IPS DF 4.7 (cell line): ENCODE measurements around the gene A4GALT.

Experiments used
- DNase-seq: peaks from one replicate; pipeline ENCODE4 v3.0.0-alpha.2; 2013; ENCODE audit warnings: low spot score; ENCODE audit errors: extremely low read depth

The A4GALT gene

DNA sequence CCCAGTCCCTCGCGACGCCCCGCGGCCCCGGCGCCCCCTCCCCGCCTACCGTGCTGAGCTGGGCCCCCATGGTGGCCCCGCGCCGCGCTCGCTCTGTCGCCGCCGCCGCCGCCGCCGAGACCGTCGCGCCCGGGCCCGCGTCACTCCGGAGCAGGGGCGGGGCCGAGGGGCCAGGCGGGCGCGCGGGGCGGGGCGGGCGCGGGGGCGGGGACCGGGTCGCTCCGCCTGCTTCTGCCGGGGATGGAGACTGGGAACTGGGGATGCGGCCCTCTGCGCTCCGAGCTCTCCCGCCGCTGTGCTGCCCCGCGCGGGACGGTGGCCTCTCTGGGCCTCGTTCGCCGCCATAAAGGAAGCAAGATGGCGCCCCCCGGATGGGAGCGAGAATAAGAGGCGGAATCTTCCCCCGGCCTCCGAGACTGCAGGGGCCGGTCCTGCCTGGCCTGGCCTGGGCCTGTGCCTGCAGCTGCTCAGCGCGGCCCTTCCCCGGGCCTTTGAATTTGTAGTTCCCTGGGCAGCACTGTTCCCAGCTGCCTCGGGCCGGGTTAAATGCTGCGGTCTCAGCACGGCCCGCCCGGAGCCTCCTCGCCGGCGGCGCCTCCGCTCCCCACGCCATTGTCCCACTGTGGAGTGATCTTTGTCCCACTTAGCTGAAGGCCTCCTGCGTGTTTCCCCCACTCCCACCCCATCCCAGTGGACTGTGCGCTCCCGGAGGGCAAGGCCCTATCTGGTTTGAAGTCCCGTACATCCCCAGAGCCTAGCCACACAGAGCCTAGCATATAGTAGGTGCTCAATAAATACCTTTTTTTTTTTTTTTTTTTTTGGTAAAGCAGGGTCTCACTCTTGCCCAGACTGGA, 71.2 kb downstream of the A4GALT start, which contains the start of gene CYB5R3:
Gene CYB5R3 (minus strand): TSS at position 147 of the 854 bp plus-strand sequence. CDS start 77 bp downstream, at position 70.
- no peak for DNase-seq

DNA sequence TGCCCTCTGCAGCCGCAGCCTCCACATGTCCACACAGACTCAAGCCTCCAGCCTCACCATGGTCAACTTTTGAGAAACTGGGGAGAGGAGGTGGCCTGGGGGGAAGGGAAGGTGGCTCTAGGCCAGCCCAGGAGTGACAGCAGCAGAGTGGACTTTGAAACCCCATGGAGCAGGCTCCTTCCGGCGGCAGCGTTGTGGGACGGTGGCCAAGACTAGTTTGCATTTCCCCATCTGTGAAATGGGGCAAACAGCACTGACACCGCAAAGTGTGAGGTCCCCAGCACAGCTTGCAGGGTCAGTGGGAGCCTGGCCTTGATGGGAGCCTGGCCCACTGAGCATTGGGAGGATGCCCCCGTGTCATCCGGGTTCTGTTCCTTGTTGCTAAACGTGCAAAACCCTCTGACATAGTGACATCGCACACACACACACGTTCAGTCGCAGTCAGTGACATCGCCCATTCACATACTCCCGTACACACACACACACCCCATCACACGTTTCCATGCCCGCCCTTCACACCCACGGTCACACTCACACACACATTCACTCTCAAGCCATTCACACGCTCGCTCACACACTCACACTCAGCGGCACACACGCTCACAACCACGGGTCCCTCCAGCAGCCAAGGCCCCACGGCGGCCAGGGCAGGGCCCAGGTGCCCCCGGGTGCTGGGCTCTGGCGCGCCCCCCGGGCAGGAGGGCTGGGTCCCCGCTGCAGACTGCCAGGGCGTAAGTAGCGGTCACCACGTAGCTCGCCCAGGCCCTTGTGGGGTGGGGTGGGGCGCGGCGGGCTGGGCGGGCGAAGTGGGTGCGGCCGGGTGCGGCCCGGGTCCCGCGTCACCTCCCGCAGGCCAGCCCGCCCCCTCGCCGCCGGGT, 72.1 kb downstream of the A4GALT start:
- no peak for DNase-seq

DNA sequence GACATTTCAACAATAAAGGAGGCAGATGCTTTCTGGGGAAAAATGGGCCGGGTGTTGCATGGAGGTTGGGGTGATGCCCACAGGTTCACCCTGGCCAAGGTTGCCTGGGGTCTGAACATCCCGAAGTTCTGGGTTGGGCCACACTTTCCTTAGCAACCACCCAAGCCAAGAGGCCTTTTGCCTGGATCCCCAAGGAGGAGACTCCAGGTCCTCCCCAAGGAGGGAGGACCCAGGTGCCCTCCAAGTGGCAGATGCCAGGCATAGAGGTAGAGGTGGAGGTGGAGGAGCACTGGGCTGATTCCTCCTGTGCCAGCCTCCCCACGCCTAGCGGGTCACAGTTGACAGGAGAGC, 72.7 kb downstream of the A4GALT start:
- DNase-seq = no peak

DNA sequence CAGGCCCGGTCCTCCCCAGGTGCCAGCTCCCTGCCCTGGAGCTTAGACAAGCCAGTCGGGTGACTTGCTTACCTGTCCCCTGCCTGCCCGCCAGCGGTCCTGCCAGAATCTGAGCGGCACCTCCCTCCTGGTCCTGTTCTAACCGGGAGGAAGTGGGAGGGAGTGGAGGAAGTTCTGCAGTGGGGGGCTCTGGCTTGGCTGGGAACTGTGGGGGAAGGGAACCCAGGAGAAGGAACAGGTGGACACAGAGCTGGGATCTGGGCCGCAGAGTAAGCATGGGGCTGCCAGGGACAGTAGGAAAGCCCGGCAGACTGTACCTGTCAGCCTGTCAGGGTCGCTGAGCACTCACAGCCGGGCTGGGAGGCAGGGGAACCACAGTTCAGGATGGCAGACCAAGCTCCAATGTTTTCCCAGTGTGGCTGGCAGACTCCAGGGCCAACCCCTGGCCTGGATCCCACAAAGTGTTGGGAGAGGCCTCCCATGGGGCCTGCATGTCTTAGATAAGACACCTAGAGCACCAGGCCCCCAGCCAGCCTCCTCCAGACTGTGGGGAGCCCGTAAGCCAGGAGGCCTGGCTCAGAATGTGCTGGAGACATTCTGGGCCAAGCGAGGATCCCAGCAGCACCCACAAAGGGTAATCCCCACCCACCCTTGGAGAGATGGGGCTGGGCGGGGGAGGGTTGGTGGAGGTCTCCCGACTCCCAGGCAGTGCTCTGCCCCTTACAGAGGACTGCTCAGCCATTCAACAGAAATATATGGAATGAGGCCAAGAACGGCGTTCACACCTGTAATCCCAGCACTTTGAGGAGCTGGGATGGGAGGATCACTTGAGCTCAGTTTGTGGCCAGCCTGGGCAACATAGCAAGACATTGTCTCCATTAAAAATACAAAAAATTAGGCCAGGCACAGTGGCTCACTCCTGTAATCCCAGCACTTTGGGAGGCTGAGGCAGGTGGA, 73.8 kb downstream of the A4GALT start:
- DNase-seq = no peak

DNA sequence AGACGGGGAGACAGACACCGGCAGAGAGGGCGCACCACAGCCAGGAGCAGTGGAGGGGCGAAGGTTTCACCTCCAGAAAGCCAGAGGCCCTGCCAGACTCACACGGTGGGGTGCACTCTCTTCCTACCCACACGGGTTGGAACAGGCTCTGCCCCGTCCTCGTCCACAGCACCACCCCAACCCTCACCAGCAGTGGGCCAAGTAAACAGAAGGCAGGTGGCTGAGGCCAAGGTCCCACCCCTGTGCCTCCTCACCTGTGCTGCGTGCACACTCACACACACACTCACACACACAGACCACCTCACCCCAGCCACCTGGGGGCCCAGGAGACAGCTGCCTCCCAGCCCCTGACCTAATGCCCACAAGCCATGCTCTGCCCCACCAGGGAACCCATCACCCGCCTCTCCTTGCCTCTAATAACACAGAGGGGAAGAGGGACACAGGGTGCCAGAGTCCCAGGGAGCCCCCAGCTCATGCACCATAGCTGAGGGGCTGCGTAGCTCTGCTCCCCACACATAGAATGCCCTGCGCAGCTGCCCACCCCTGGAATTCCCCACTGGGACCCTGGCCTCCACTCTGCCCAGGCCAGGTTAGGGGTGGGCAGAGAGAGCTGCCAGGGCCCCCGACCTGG, 74.6 kb downstream of the A4GALT start:
- no peak for DNase-seq

DNA sequence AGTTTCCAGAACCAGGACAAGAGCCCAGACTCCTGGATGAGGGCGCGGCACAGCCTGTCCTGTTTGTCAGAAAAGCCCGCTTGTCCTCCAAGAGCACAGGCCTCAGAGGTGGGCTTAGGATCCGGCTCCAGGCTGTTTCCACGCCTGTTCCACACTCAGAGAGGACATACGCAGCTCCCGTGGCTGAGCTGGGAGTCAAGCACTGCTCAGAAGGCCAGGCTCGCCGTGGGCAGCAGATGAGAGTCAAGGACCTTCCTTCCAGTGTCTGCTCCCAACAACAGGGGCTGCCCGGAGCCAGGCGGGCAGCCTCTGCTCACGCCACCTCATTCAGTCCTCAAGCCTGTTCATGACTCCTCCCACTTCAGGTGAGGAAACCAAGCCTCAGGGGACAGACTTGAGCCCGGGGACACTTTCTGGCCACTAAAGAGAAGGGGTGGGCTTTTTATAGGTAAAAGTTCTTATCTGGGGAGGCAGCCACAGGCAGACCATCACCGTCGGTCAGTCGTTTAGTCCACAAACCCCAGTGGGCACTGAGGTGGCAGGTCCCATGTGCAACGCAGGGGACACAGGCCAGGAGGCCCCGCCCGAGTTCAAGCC, 75.2 kb downstream of the A4GALT start:
- no peak for DNase-seq

DNA sequence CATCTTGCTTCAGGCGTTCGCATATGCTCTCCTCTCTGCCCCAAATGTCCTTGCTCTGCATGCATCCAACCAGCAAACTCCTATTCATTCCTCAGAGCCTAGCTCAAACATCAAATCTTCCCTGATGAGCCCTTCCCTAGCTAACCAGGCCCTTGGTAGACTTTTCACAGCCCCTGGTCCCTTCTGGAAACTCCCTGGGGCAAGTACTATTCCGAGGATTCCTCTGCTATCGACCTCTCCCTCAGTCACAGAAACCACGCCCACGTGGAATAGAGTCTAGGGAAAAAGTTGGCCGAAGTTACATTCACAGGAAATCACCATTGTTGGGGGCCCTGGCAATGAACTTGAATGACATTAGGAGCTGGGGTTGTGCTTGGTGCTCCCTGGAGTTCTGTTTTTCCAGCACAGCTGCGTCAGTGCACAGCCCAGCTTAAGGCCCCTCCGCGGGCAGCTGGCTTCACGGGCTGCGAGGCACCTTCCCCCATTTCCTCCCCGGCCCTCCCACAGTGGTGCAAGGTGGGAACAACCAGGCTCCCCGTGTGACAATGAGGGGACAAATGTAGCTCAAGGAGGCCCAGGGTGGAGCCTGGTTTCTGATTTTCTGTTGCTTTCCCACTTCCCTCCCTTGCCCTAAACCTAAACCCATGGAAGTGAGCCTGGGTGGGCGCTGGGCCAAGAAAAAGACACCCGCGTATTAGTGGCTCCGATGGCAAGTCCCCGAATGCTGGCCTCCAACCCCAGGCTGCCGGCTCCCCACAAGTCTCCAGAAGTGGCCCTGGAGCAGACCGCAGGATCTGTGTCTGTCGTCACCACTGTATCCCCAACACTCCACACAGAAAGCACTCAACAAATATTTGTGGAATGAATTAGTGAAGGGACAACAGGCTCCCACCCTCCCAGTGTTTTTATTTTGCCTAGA, 76.0 kb downstream of the A4GALT start:
- DNase-seq = no peak

DNA sequence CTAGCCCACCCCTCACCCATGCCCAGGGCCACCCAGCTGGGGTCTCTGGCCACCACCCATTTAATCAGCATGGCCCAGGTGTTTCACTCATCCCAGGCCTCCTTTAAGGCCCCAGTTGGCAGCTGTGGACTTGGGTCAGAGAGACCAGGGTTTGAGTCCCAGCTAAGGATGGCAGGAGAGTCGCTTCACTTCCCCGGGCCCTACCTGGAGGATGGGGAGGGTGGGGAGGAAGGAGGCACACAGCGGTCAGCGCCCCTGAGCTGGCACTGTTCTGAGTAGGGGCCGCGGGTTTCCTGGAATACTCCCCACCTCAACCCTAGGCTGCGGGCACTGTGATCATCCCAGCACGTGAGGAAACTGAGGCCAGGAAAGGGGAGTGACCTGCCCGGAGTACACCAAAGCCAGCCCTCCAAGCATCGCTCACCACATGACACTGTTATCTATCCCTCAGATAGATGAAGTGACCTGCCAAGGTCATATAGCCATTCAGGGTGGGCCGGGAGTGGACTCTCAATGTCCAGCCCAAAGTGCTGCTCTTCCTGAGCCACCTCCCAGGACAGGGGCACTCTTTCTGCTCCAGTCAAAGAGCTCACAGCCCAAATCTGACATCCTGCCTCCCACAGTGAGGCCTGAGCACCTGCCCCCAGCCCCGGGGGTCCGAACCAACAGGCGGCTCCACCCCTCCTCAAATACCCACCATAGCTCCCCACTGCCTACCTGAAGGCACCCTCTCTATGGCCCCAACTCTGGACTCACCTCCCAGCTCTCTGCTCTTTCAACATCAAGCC, 76.8 kb downstream of the A4GALT start:
- DNase-seq = no peak

DNA sequence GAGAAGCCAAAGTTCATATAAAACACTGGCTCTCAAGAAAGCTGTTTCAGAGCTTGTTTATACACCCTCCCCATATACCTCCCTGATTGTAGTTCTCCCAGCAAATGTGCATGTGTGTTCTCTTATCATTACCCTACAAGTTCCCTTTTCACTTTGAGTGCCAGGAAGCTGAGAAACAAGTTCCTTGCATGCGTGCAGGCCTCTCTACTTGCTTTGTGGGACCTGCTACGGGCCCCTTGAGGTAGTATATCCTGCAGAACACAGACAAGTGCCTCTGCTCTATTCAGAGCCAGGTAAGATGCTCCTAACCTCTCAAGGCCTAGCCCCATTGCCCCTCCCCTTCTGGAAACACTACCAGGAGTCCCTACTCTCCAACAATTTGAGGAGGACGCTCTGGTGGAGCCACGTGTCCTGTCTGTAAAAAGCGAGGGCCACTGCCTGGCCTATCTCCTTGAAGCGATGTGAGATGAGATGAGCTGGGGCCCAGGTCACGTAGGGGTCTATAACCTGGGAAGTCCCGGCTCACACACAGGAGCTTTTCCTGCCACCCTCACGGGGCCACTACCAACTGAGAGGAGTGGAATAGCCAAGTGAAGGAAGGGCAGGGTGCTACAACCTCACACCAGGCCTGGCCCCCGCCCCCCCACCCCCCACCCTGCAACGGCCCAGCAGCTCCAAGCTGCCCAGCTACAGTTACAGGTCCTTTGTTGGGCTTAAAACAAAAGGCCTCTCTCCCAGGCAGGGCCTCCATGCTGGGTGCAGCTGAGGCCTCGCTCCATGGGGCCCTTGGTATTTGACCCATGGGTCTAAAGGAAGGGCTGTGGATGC, 77.7 kb downstream of the A4GALT start:
- DNase-seq = no peak
